Retinal pigment epithelial cell (primary cell): ENCODE results near the gene CZIB.

Experiments
- DNase-seq: peaks from one replicate; pipeline ENCODE4 v3.0.0-alpha.2; 2010; ENCODE audit warnings: low read depth
- H3K4me3 ChIP-seq: 2 replicates; pipeline ENCODE4 v1.5.1; 2011; ENCODE audit warnings: mild to moderate bottlenecking, low read length, control low read depth, moderate library complexity
- CTCF ChIP-seq: conservative IDR thresholded peaks from 2 replicates; pipeline ENCODE4 v1.5.1; 2011; ENCODE audit warnings: low read depth, low read length, control low read depth, inconsistent platforms

The CZIB gene

GRCh38 chr1:53180951-53181350 lies 39.5 kb downstream of the CZIB start:
- TF ChIP-seq CTCF, result no peak
- H3K4me3 ChIP-seq, result no peak overlapping the region
- DNase-seq, result no peak

- DNase-seq, result no peak
- TF ChIP-seq CTCF, result no peak
- H3K4me3 ChIP-seq, result no peak overlapping the region
These were observed 40.2 kb downstream of the CZIB start for GRCh38 chr1:53180226-53180625.

GRCh38 chr1:53176452-53177208 lies 43.8 kb downstream of the CZIB start:
- no peak for DNase-seq
- no peak overlapping the region for H3K4me3 ChIP-seq
- TF ChIP-seq CTCF, result peak; percentile 53

GRCh38 chr1:53174971-53175913 lies 45.2 kb downstream of the CZIB start:
- H3K4me3 ChIP-seq, result no peak overlapping the region
- no peak for DNase-seq
- TF ChIP-seq CTCF, result no peak

- no peak overlapping the region for H3K4me3 ChIP-seq
- peak; percentile 30 for TF ChIP-seq CTCF
- DNase-seq, result no peak
These were observed 47.9 kb downstream of the CZIB start for GRCh38 chr1:53172426-53173128.

- DNase-seq, result no peak
- no peak for TF ChIP-seq CTCF
- H3K4me3 ChIP-seq, result no peak overlapping the region
These were observed 53.5 kb downstream of the CZIB start for GRCh38 chr1:53166912-53167311.
